ENCODE measurements around the gene KPNA2. TPM values are rescaled to one million over a fixed set of nuclear protein-coding genes. Genes with fewer than 3 reads are reported as not detected.
A peak's percentile ranks its signal among the peaks of the same experiment; 100 is the strongest.
"Not testable (repeated sequence)": the region's sequence is repeated elsewhere in the genome, so short reads cannot be mapped to it uniquely, and the experiment has no call there.

Gene KPNA2
- total RNA-seq, 1 donor from 2014 or later, result 210 TPM

- no peaks in the 10 kb centered on the region for H3K9me3 Mint-ChIP-seq
- H3K36me3 Mint-ChIP-seq (ENCODE audit: low read depth), result peaks cover 6% of the 10 kb centered on the region
- peaks cover 11% of the 10 kb centered on the region for H3K4me1 Mint-ChIP-seq
- no peak for DNase-seq
- intact Hi-C loops (cut with micrococcal nuclease), result no loop called here
- H3K27ac Mint-ChIP-seq, result no peak overlapping the region
- H3K4me3 Mint-ChIP-seq, result no peak overlapping the region
- peaks cover 7% of the 10 kb centered on the region for H3K27me3 Mint-ChIP-seq
Measured at GRCh38 chr17:68054296-68054900, 18.9 kb downstream of the KPNA2 start.

- intact Hi-C loops (cut with micrococcal nuclease), result loop anchor here (5.0 kb wide), 1 partner anchor 405 kb away; no protein-coding TSS in a partner anchor
- Mint-ChIP-seq H3K4me3 (no peak overlapping the region), H3K36me3 (ENCODE audit: low read depth) (no peaks in the 10 kb centered on the region), H3K27ac (no peak overlapping the region), H3K27me3 (peaks cover 7% of the 10 kb centered on the region), H3K9me3 (no peaks in the 10 kb centered on the region), H3K4me1 (peaks cover 10% of the 10 kb centered on the region)
- DNase-seq, result peak; percentile 83
Measured at GRCh38 chr17:68057531-68057952, 22.0 kb downstream of the KPNA2 start.

GRCh38 chr17:68060336-68060735 is 24.8 kb downstream of the KPNA2 start:
- no peak overlapping the region for H3K4me3 Mint-ChIP-seq
- H3K27me3 Mint-ChIP-seq, result peaks cover 7% of the 10 kb centered on the region
- no peak for DNase-seq
- no peaks in the 10 kb centered on the region for H3K36me3 Mint-ChIP-seq (ENCODE audit: low read depth)
- H3K9me3 Mint-ChIP-seq, result no peaks in the 10 kb centered on the region
- intact Hi-C loops (cut with micrococcal nuclease), result no loop called here
- no peak overlapping the region for H3K27ac Mint-ChIP-seq
- H3K4me1 Mint-ChIP-seq, result peaks cover 4% of the 10 kb centered on the region

- DNase-seq, result no peak
- Mint-ChIP-seq H3K27ac (no peak overlapping the region), H3K4me3 (no peak overlapping the region), H3K27me3 (peaks cover 7% of the 10 kb centered on the region), H3K36me3 (ENCODE audit: low read depth) (no peaks in the 10 kb centered on the region), H3K9me3 (no peaks in the 10 kb centered on the region), H3K4me1 (peaks cover 4% of the 10 kb centered on the region)
- intact Hi-C loops (cut with micrococcal nuclease), result no loop called here
Measured at GRCh38 chr17:68061512-68062313, 26.2 kb downstream of the KPNA2 start.

- H3K36me3 Mint-ChIP-seq (ENCODE audit: low read depth); H3K4me1 Mint-ChIP-seq; intact Hi-C loops (cut with micrococcal nuclease); DNase-seq; H3K27me3 Mint-ChIP-seq; H3K27ac Mint-ChIP-seq; H3K4me3 Mint-ChIP-seq; H3K9me3 Mint-ChIP-seq: not testable (repeated sequence)
Measured at GRCh38 chr17:68065366-68065765, 29.8 kb downstream of the KPNA2 start.

- DNase-seq; H3K36me3 Mint-ChIP-seq (ENCODE audit: low read depth); H3K4me3 Mint-ChIP-seq; intact Hi-C loops (cut with micrococcal nuclease); H3K27me3 Mint-ChIP-seq; H3K9me3 Mint-ChIP-seq; H3K27ac Mint-ChIP-seq; H3K4me1 Mint-ChIP-seq: not testable (repeated sequence)
Measured at GRCh38 chr17:68068512-68068911, 33.0 kb downstream of the KPNA2 start.

- H3K27me3 Mint-ChIP-seq; H3K27ac Mint-ChIP-seq; H3K4me3 Mint-ChIP-seq; H3K36me3 Mint-ChIP-seq (ENCODE audit: low read depth); H3K4me1 Mint-ChIP-seq; intact Hi-C loops (cut with micrococcal nuclease); DNase-seq; H3K9me3 Mint-ChIP-seq: not testable (repeated sequence)
Measured at GRCh38 chr17:68070582-68071444, 35.3 kb downstream of the KPNA2 start.

- Mint-ChIP-seq H3K27me3 (peaks cover 7% of the 10 kb centered on the region), H3K4me3 (no peak overlapping the region), H3K4me1 (no peaks in the 10 kb centered on the region), H3K36me3 (ENCODE audit: low read depth) (no peaks in the 10 kb centered on the region), H3K27ac (no peak overlapping the region), H3K9me3 (no peaks in the 10 kb centered on the region)
- intact Hi-C loops (cut with micrococcal nuclease), result no loop called here
- DNase-seq, result no peak
Measured at GRCh38 chr17:68074279-68074678, 38.7 kb downstream of the KPNA2 start.

GRCh38 chr17:68075953-68076607 is 40.5 kb downstream of the KPNA2 start:
- H3K27ac Mint-ChIP-seq; H3K4me3 Mint-ChIP-seq; intact Hi-C loops (cut with micrococcal nuclease); DNase-seq; H3K27me3 Mint-ChIP-seq; H3K9me3 Mint-ChIP-seq; H3K4me1 Mint-ChIP-seq; H3K36me3 Mint-ChIP-seq (ENCODE audit: low read depth): not testable (repeated sequence)

GRCh38 chr17:68077498-68077897 is 42.0 kb downstream of the KPNA2 start:
- H3K27me3 Mint-ChIP-seq; H3K9me3 Mint-ChIP-seq; H3K36me3 Mint-ChIP-seq (ENCODE audit: low read depth); DNase-seq; H3K4me3 Mint-ChIP-seq; H3K27ac Mint-ChIP-seq; H3K4me1 Mint-ChIP-seq; intact Hi-C loops (cut with micrococcal nuclease): not testable (repeated sequence)

- H3K9me3 Mint-ChIP-seq, result no peaks in the 10 kb centered on the region
- DNase-seq, result no peak
- H3K27ac Mint-ChIP-seq, result no peak overlapping the region
- intact Hi-C loops (cut with micrococcal nuclease), result no loop called here
- no peaks in the 10 kb centered on the region for H3K36me3 Mint-ChIP-seq (ENCODE audit: low read depth)
- peaks cover 9% of the 10 kb centered on the region for H3K4me1 Mint-ChIP-seq
- peaks cover 7% of the 10 kb centered on the region for H3K27me3 Mint-ChIP-seq
- no peak overlapping the region for H3K4me3 Mint-ChIP-seq
Measured at GRCh38 chr17:68080411-68081150, 45.0 kb downstream of the KPNA2 start.

GRCh38 chr17:68081305-68082265 is 46.0 kb downstream of the KPNA2 start:
- peaks cover 18% of the 10 kb centered on the region for H3K4me1 Mint-ChIP-seq
- H3K4me3 Mint-ChIP-seq; intact Hi-C loops (cut with micrococcal nuclease); H3K27ac Mint-ChIP-seq; H3K36me3 Mint-ChIP-seq (ENCODE audit: low read depth); DNase-seq; H3K27me3 Mint-ChIP-seq; H3K9me3 Mint-ChIP-seq: not testable (repeated sequence)
